SK-N-SH (cell line): Measurements from ENCODE around the gene ZNF239. TPM values are rescaled to one million over a fixed set of nuclear protein-coding genes. Genes with fewer than 3 reads are reported as not detected.

Experiments
- CTCF ChIA-PET: fragments of 300-600, 350-600 bp; formaldehyde crosslinking; extraction: SDS; loops from one replicate; lab custom pipeline; 2021; lab: Yijun Ruan, JAX
- POLR2A ChIA-PET: fragments of 350-600 bp; sonication (Branson Sonifier 250); formaldehyde crosslinking; extraction: SDS; loops from one replicate; lab custom pipeline; 2020; ENCODE audit warnings: antibody characterized with exemption, inconsistent platforms; lab: Yijun Ruan, JAX
- DNase-seq: peaks from one replicate; pipeline ENCODE4 v3.0.0; 2012
- H2AFZ ChIP-seq: fragments of 200-600 bp; sonication (generic); 2 replicates; pipeline ENCODE4 v1.8.1; 2016; ENCODE audit warnings: antibody characterized with exemption, mild to moderate bottlenecking, low read depth
- H3F3A ChIP-seq: fragments of 200-600 bp; sonication (generic); replicated peaks from 2 replicates; pipeline ENCODE3; 2016; ENCODE audit warnings: antibody characterized with exemption, mild to moderate bottlenecking; ENCODE audit not compliant: insufficient read depth
- H3K27ac ChIP-seq, 2 experiments: fragments of 200-500 bp in 1 of 2; fragments of 200-600 bp in 1 of 2; sonication (Bioruptor generic) in 1 of 2; sonication (generic), shearing (Covaris generic) in 1 of 2; 2 replicates each; pipeline versions ENCODE4 v1.5.1 to v1.6.1; 2014 to 2016; ENCODE audit warnings: low read depth in 2 of 2, inconsistent platforms in 1 of 2, low read length in 1 of 2, mild to moderate bottlenecking in 1 of 2, mixed read lengths in 1 of 2
- H3K27me3 ChIP-seq: fragments of 200-600 bp; sonication (generic), shearing (Covaris generic); 2 replicates; pipeline ENCODE4 v1.6.1; 2016; ENCODE audit warnings: mixed run types; ENCODE audit not compliant: insufficient read depth
- H3K36me3 ChIP-seq, 2 experiments: fragments of 200-500 bp in 1 of 2; fragments of 200-600 bp in 1 of 2; sonication (Bioruptor generic) in 1 of 2; sonication (generic) in 1 of 2; replicated peaks in 1 of 2; 2 replicates each; pipeline versions ENCODE3 to v1.5.1; 2014 to 2016; ENCODE audit warnings: low read length in 1 of 2, mild to moderate bottlenecking in 1 of 2; ENCODE audit not compliant: insufficient read depth in 2 of 2, control insufficient read depth in 1 of 2
- H3K4me1 ChIP-seq, 2 experiments: fragments of 200-500 bp in 1 of 2; fragments of 200-600 bp in 1 of 2; sonication (Bioruptor generic) in 1 of 2; sonication (generic), shearing (Covaris generic) in 1 of 2; 2 replicates each; pipeline versions ENCODE4 v1.5.1 to v1.6.1; 2014 to 2016; ENCODE audit warnings: low read depth in 1 of 2, low read length in 1 of 2, mixed run types in 1 of 2; ENCODE audit not compliant: insufficient read depth in 2 of 2, control insufficient read depth in 1 of 2
- H3K4me2 ChIP-seq: fragments of 200-600 bp; sonication (generic), shearing (Covaris generic); 2 replicates; pipeline ENCODE4 v1.6.1; 2017; ENCODE audit warnings: mixed run types
- H3K4me3 ChIP-seq, 2 experiments: fragments of 200-500 bp in 1 of 2; fragments of 200-600 bp in 1 of 2; sonication (Bioruptor generic) in 1 of 2; sonication (generic), shearing (Covaris generic) in 1 of 2; 2 replicates each; pipeline versions ENCODE4 v1.5.1 to v1.8.1; 2014 to 2016; ENCODE audit warnings: low read depth in 2 of 2, inconsistent platforms in 1 of 2, low read length in 1 of 2, mild to moderate bottlenecking in 1 of 2, mixed read lengths in 1 of 2, moderate library complexity in 1 of 2
- H3K79me2 ChIP-seq: fragments of 200-600 bp; sonication (generic); 2 replicates; pipeline ENCODE4 v1.8.1; 2017; ENCODE audit warnings: mild to moderate bottlenecking; ENCODE audit not compliant: insufficient read depth
- H3K9ac ChIP-seq: fragments of 200-600 bp; sonication (generic); 2 replicates; pipeline ENCODE4 v1.6.1; 2017; ENCODE audit warnings: mixed run types
- H3K9me2 ChIP-seq: fragments of 200-600 bp; sonication (generic); 2 replicates; pipeline ENCODE4 v1.6.1; 2017; ENCODE audit warnings: mixed run types
- H3K9me3 ChIP-seq: fragments of 200-600 bp; sonication (generic); 2 replicates; pipeline ENCODE4 v1.6.1; 2017; ENCODE audit warnings: mixed run types, mild to moderate bottlenecking, moderate library complexity
- H4K20me1 ChIP-seq: fragments of 200-600 bp; sonication (generic); 2 replicates; pipeline ENCODE4 v1.6.1; 2017; ENCODE audit warnings: mild to moderate bottlenecking, mixed run types; ENCODE audit not compliant: insufficient read depth
- CHD2 ChIP-seq: fragments of 150-350 bp; IDR thresholded peaks from 2 replicates; pipeline ENCODE4 v1.6.1; 2018; ENCODE audit warnings: low read length; ENCODE audit not compliant: partially characterized antibody
- CTCF ChIP-seq: fragments of 200-600 bp; sonication (generic); IDR thresholded peaks from 2 replicates; pipeline ENCODE4 v1.6.1; 2017; ENCODE audit warnings: antibody characterized with exemption, mild to moderate bottlenecking, moderate library complexity
- EP300 ChIP-seq, 2 experiments: IDR thresholded peaks; 2 replicates each; pipeline versions ENCODE4 v1.4.0 to v1.6.1; 2012; ENCODE audit warnings: borderline replicate concordance in 1 of 2, low read depth in 1 of 2, low read length in 1 of 2
- FOXJ3 ChIP-seq: sonication (generic); formaldehyde crosslinking; IDR thresholded peaks from 2 replicates; pipeline ENCODE4 v1.5.1; 2020; ENCODE audit warnings: mild to moderate bottlenecking, missing genetic modification reagents
- FOXM1 ChIP-seq: IDR thresholded peaks from 2 replicates; pipeline ENCODE4 v1.4.0; 2012; ENCODE audit warnings: low read depth, mild to moderate bottlenecking
- GABPA ChIP-seq: IDR thresholded peaks from 2 replicates; pipeline ENCODE4 v1.4.0; 2012; ENCODE audit warnings: low read depth, mild to moderate bottlenecking
- GATA2 ChIP-seq: sonication (generic); formaldehyde crosslinking; IDR thresholded peaks from 2 replicates; pipeline ENCODE4 v1.5.0; 2020; ENCODE audit warnings: mild to moderate bottlenecking, missing genetic modification reagents
- JUND ChIP-seq: IDR thresholded peaks from 2 replicates; pipeline ENCODE4 v1.4.0; 2012
- MEF2A ChIP-seq: IDR thresholded peaks from 2 replicates; pipeline ENCODE4 v1.4.0; 2012; ENCODE audit warnings: low read depth, borderline replicate concordance
- MXI1 ChIP-seq: IDR thresholded peaks from 2 replicates; pipeline ENCODE4 v1.6.1; 2012; ENCODE audit warnings: mild to moderate bottlenecking, low read depth, low read length, improper control_type of control experiment
- POLR2AphosphoS5 ChIP-seq: IDR thresholded peaks from 2 replicates; pipeline ENCODE4 v1.6.1; 2012; ENCODE audit warnings: low read depth, low read length
- RFX5 ChIP-seq: IDR thresholded peaks from 2 replicates; pipeline ENCODE4 v1.6.1; 2012; ENCODE audit warnings: mild to moderate bottlenecking, improper control_type of control experiment, low read length
- RXRA ChIP-seq: IDR thresholded peaks from 2 replicates; pipeline ENCODE4 v1.4.0; 2012; ENCODE audit warnings: low read depth, mild to moderate bottlenecking, borderline replicate concordance
- SMC3 ChIP-seq: IDR thresholded peaks from 2 replicates; pipeline ENCODE4 v1.6.1; 2012; ENCODE audit warnings: low read depth, low read length, improper control_type of control experiment
- TAF1 ChIP-seq: IDR thresholded peaks from 2 replicates; pipeline ENCODE4 v1.6.1; 2012; ENCODE audit warnings: low read depth, mild to moderate bottlenecking, low read length, moderate library complexity, borderline replicate concordance
- USF1 ChIP-seq: IDR thresholded peaks from 2 replicates; pipeline ENCODE4 v1.4.0; 2012; ENCODE audit warnings: low read depth, borderline replicate concordance
- USF2 ChIP-seq: fragments of 150-350 bp; IDR thresholded peaks from 2 replicates; pipeline ENCODE4 v1.6.1; 2017; ENCODE audit warnings: antibody characterized with exemption, low read length, low read depth, borderline replicate concordance
- YY1 ChIP-seq: IDR thresholded peaks from 2 replicates; pipeline ENCODE4 v1.4.0; 2012; ENCODE audit warnings: low read depth, mild to moderate bottlenecking
- ZBTB33 ChIP-seq: IDR thresholded peaks from 2 replicates; pipeline ENCODE4 v1.4.0; 2012; ENCODE audit warnings: low read depth, borderline replicate concordance
- WGBS: methylation state at CpG from one replicate; pipeline ENCODE4 v1.1.6; 2017; ENCODE audit warnings: low lambda C conversion rate; 5-methylcytosine and 5-hydroxymethylcytosine counted together
- polyA plus RNA-seq, 3 experiments: library from polyadenylated mRNA; depleted of rRNA; stranded (reverse); fragments of >200 nt; gene quantifications; 2 replicates each; pipeline ENCODE4 v1.2.3, GENCODE V29; 2012
- TF ChIP-seq, protein P1 (sequence below): IDR thresholded peaks from 2 replicates; pipeline ENCODE4 v1.4.0; 2012; ENCODE audit warnings: low read depth

Gene ZNF239
- polyA plus RNA-seq, 1 of the 3 experiments (the other 2 are of a cell fraction): 11.4 TPM

- TF ChIP-seq GABPA (no peak), TAF1 (no peak), FOXM1 (no peak)
These were observed 36.2 kb upstream of the ZNF239 start (continued) for GRCh38 chr10:43610636-43611035.

GRCh38 chr10:43607199-43607573 is 32.8 kb upstream of the ZNF239 start:
- Histone ChIP-seq H3K27me3 (no peaks in the 10 kb centered on the region; the same call in 1 of the 2 replicates), H3K9me3 (no peaks in the 10 kb centered on the region; the same call in 1 of the 2 replicates), H3K9ac (peak overlapping the region; percentile 71; the same call in 1 of the 2 replicates), H3K4me2 (peak overlapping the region; percentile 96), H4K20me1 (no peaks in the 10 kb centered on the region), H3K27ac (peak overlapping the region in 1 of 2 experiments; percentile 91; a peak in 1 of 4 replicates), H3K9me2 (no peaks in the 10 kb centered on the region), H2AFZ (peak overlapping the region; percentile 96), H3K36me3 (peaks cover 18 to 30% of the 10 kb centered on the region in 2 experiments), H3K4me1 (peaks cover 5 to 12% of the 10 kb centered on the region in 2 experiments; a peak in 3 of 4 replicates), H3F3A (no peaks in the 10 kb centered on the region), H3K79me2 (0 out of 2 replicates have a peak, but pooled peaks cover 3% of the 10 kb centered on the region), H3K4me3 (peak overlapping the region; percentile 73 to 76)
- POLR2A ChIA-PET: interaction anchor here (0.7 to 2.3 kb wide), 2 partner anchors 34 to 41 kb away, joined by 3 to 11 read pairs; partner anchors contain the start of gene ZNF32
- no peak for DNase-seq
- WGBS: 87% methylated on average over 10 of the region's 10 CpGs
- CTCF ChIA-PET: interaction anchor here (1.3 to 2.0 kb wide), 2 partner anchors 10 to 37 kb away, joined by 4 to 8 read pairs; no protein-coding TSS in a partner anchor
- TF ChIP-seq CHD2 (no peak), YY1 (no peak), GABPA (no peak), ZBTB33 (no peak), SMC3 (no peak), FOXM1 (no peak), RFX5 (no peak), EP300 (IDR thresholded peaks at IDR 0.05; ENCODE audit: borderline replicate concordance in 1 of 2, low read depth in 1 of 2, low read length in 1 of 2) (no peak), CTCF (no peak), JUND (no peak), TAF1 (no peak), FOXJ3 (CRISPR knock-in tag) (no peak), MEF2A (no peak), GATA2 (CRISPR knock-in tag) (no peak), MXI1 (no peak), USF2 (no peak), RXRA (no peak), USF1 (no peak), POLR2AphosphoS5 (no peak)
- TF ChIP-seq, protein P1, sequence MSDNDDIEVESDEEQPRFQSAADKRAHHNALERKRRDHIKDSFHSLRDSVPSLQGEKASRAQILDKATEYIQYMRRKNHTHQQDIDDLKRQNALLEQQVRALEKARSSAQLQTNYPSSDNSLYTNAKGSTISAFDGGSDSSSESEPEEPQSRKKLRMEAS: no peak
